ENCODE data around the gene OSBPL9.
"Not testable (repeated sequence)": the region's sequence is repeated elsewhere in the genome, so short reads cannot be mapped to it uniquely, and the experiment has no call there.

Gene OSBPL9

GRCh38 chr1:51675177-51675780 lies 58.4 kb downstream of the OSBPL9 start:
- Histone ChIP-seq H3K36me3 (ENCODE audit: insufficient read depth, low read length) (no peaks in the 10 kb centered on the region; the same call in 1 of the 2 replicates), H3K9ac (ENCODE audit: low read depth, low read length) (no peak overlapping the region), H3K9me3 (ENCODE audit: control insufficient read depth, insufficient read depth, low read length) (no peaks in the 10 kb centered on the region), H3K4me1 (ENCODE audit: insufficient read depth, low read length) (no peaks in the 10 kb centered on the region)

GRCh38 chr1:51679435-51679834 lies 62.5 kb downstream of the OSBPL9 start:
- no peaks in the 10 kb centered on the region for H3K4me1 ChIP-seq (ENCODE audit: insufficient read depth, low read length)
- H3K36me3 ChIP-seq (ENCODE audit: insufficient read depth, low read length) = no peaks in the 10 kb centered on the region; the same call in 1 of the 2 replicates
- no peaks in the 10 kb centered on the region for H3K9me3 ChIP-seq (ENCODE audit: control insufficient read depth, insufficient read depth, low read length)
- no peak overlapping the region for H3K9ac ChIP-seq (ENCODE audit: low read depth, low read length)

GRCh38 chr1:51684776-51685175 lies 67.9 kb downstream of the OSBPL9 start:
- H3K4me1 ChIP-seq (ENCODE audit: insufficient read depth, low read length) = peaks cover 7% of the 10 kb centered on the region
- no peaks in the 10 kb centered on the region for H3K9me3 ChIP-seq (ENCODE audit: control insufficient read depth, insufficient read depth, low read length)
- no peak overlapping the region for H3K9ac ChIP-seq (ENCODE audit: low read depth, low read length)
- H3K36me3 ChIP-seq (ENCODE audit: insufficient read depth, low read length) = no peaks in the 10 kb centered on the region

- H3K9ac ChIP-seq (ENCODE audit: low read depth, low read length) = no peak overlapping the region
Observed at GRCh38 chr1:51686450-51686849, 69.6 kb downstream of the OSBPL9 start.

GRCh38 chr1:51689075-51689440 lies 72.2 kb downstream of the OSBPL9 start:
- H3K4me1 ChIP-seq (ENCODE audit: insufficient read depth, low read length) = peaks cover 19% of the 10 kb centered on the region
- H3K9me3 ChIP-seq (ENCODE audit: control insufficient read depth, insufficient read depth, low read length) = no peaks in the 10 kb centered on the region
- no peak overlapping the region for H3K9ac ChIP-seq (ENCODE audit: low read depth, low read length)
- no peaks in the 10 kb centered on the region for H3K36me3 ChIP-seq (ENCODE audit: insufficient read depth, low read length)

More at GRCh38 chr1:51686450-51686849, 69.6 kb downstream of the OSBPL9 start:
- Histone ChIP-seq H3K36me3 (ENCODE audit: insufficient read depth, low read length) (no peaks in the 10 kb centered on the region), H3K9me3 (ENCODE audit: control insufficient read depth, insufficient read depth, low read length) (no peaks in the 10 kb centered on the region), H3K4me1 (ENCODE audit: insufficient read depth, low read length) (peaks cover 8% of the 10 kb centered on the region)

- Histone ChIP-seq H3K9ac (ENCODE audit: low read depth, low read length) (no peak overlapping the region), H3K9me3 (ENCODE audit: control insufficient read depth, insufficient read depth, low read length) (no peaks in the 10 kb centered on the region), H3K36me3 (ENCODE audit: insufficient read depth, low read length) (no peaks in the 10 kb centered on the region), H3K4me1 (ENCODE audit: insufficient read depth, low read length) (peaks cover 19% of the 10 kb centered on the region)
Observed at GRCh38 chr1:51689643-51690042, 72.8 kb downstream of the OSBPL9 start.

- Histone ChIP-seq H3K9ac (ENCODE audit: low read depth, low read length) (no peak overlapping the region), H3K9me3 (ENCODE audit: control insufficient read depth, insufficient read depth, low read length) (no peaks in the 10 kb centered on the region), H3K36me3 (ENCODE audit: insufficient read depth, low read length) (no peaks in the 10 kb centered on the region), H3K4me1 (ENCODE audit: insufficient read depth, low read length) (peaks cover 19% of the 10 kb centered on the region)
Observed at GRCh38 chr1:51690285-51690961, 73.5 kb downstream of the OSBPL9 start.

GRCh38 chr1:51691920-51692319 lies 75.0 kb downstream of the OSBPL9 start:
- H3K36me3 ChIP-seq (ENCODE audit: insufficient read depth, low read length) = no peaks in the 10 kb centered on the region
- no peak overlapping the region for H3K9ac ChIP-seq (ENCODE audit: low read depth, low read length)
- H3K9me3 ChIP-seq (ENCODE audit: control insufficient read depth, insufficient read depth, low read length) = no peaks in the 10 kb centered on the region
- peaks cover 19% of the 10 kb centered on the region for H3K4me1 ChIP-seq (ENCODE audit: insufficient read depth, low read length)

GRCh38 chr1:51693419-51694155 lies 76.7 kb downstream of the OSBPL9 start:
- no peaks in the 10 kb centered on the region for H3K36me3 ChIP-seq (ENCODE audit: insufficient read depth, low read length)
- H3K9me3 ChIP-seq (ENCODE audit: control insufficient read depth, insufficient read depth, low read length) = no peaks in the 10 kb centered on the region
- H3K4me1 ChIP-seq (ENCODE audit: insufficient read depth, low read length) = peaks cover 19% of the 10 kb centered on the region
- no peak overlapping the region for H3K9ac ChIP-seq (ENCODE audit: low read depth, low read length)

- Histone ChIP-seq H3K4me1 (ENCODE audit: insufficient read depth, low read length) (peaks cover 11% of the 10 kb centered on the region), H3K9ac (ENCODE audit: low read depth, low read length) (no peak overlapping the region)
Observed at GRCh38 chr1:51697166-51697565, 80.3 kb downstream of the OSBPL9 start.

GRCh38 chr1:51699391-51699790 lies 82.5 kb downstream of the OSBPL9 start:
- H3K9me3 ChIP-seq (ENCODE audit: control insufficient read depth, insufficient read depth, low read length) = no peaks in the 10 kb centered on the region
- H3K4me1 ChIP-seq (ENCODE audit: insufficient read depth, low read length) = no peaks in the 10 kb centered on the region
- H3K36me3 ChIP-seq (ENCODE audit: insufficient read depth, low read length) = no peaks in the 10 kb centered on the region
- no peak overlapping the region for H3K9ac ChIP-seq (ENCODE audit: low read depth, low read length)

More at GRCh38 chr1:51697166-51697565, 80.3 kb downstream of the OSBPL9 start:
- no peaks in the 10 kb centered on the region for H3K9me3 ChIP-seq (ENCODE audit: control insufficient read depth, insufficient read depth, low read length)
- H3K36me3 ChIP-seq (ENCODE audit: insufficient read depth, low read length) = no peaks in the 10 kb centered on the region

GRCh38 chr1:51701782-51702181 lies 84.9 kb downstream of the OSBPL9 start:
- H3K4me1 ChIP-seq (ENCODE audit: insufficient read depth, low read length); H3K36me3 ChIP-seq (ENCODE audit: insufficient read depth, low read length); H3K9ac ChIP-seq (ENCODE audit: low read depth, low read length); H3K9me3 ChIP-seq (ENCODE audit: control insufficient read depth, insufficient read depth, low read length): not testable (repeated sequence)

- not testable (repeated sequence) for H3K36me3 ChIP-seq (ENCODE audit: insufficient read depth, low read length); H3K9me3 ChIP-seq (ENCODE audit: control insufficient read depth, insufficient read depth, low read length); H3K9ac ChIP-seq (ENCODE audit: low read depth, low read length); H3K4me1 ChIP-seq (ENCODE audit: insufficient read depth, low read length)
Observed at GRCh38 chr1:51702220-51702619, 85.3 kb downstream of the OSBPL9 start.

GRCh38 chr1:51705035-51705434 lies 88.1 kb downstream of the OSBPL9 start:
- Histone ChIP-seq H3K4me1 (ENCODE audit: insufficient read depth, low read length) (no peaks in the 10 kb centered on the region), H3K9ac (ENCODE audit: low read depth, low read length) (no peak overlapping the region), H3K9me3 (ENCODE audit: control insufficient read depth, insufficient read depth, low read length) (no peaks in the 10 kb centered on the region), H3K36me3 (ENCODE audit: insufficient read depth, low read length) (no peaks in the 10 kb centered on the region)

All from ES-I3 (cell line).